SHP77 (cell line): Measurements from ENCODE around the gene DOK1.

Source experiments
- DNase-seq, 2 experiments: peaks; one replicate each; lab custom pipeline; 2025; lab: John Stamatoyannopoulos, UW

DOK1 gene

DNA sequence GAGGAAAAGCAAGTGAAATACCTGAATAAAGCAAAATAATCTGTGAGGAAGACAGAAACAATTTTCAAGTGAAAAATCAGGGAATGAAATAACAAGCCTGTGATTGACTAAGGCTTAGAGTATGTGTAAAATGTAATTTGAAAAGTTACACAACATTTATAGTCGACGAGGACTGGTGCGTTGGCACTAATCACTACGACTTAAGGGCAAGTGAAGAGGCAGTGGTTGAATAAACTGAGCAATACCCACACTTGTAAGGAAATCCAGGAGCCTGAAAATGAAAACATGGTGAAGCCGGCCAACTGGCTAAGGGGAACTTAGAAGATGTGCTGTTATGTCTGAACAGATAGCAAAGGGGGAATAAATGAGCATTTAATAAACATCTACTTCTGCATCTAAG lies 13.4 kb downstream of the DOK1 start:
- DNase-seq = no peak

GRCh38 chr2:74569686-74570085 lies 15.2 kb downstream of the DOK1 start:
- no peak for DNase-seq

- DNase-seq = no peak
These were observed 16.5 kb downstream of the DOK1 start for GRCh38 chr2:74571058-74571457.

DNA sequence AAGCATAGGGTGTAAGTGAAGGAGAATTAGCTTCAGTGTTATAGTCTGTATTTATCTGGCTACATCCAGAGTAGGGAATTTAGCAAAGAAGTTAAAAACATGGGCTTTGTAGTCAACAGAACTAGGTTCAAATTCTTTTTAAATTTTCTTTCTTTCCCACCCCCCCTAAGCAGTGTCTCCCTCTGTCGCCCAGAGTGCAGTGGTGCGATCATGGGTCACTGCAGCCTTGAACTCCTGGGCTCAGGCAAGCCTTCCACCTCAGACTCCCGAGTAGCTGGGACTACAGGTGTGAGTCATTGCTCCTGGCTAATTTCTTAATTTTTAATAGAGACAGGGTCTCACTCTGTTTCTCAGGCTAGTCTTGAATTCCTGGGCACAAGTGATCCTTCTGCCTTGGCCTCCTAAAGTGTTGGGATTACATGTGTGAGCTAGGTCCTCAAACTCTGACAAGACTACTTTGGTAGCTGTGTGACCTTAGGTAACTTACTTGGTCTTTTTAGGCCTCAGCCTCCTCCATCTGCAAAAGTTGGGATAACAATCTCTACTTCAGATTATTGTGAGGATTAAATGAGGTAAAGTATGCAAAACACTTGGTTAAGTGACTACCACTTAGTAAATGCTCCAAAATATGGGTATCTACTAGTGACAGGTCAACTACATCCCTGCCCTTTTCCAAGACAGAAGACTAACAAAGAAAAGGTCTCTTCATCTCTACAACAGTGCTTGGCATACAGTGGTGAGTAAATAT lies 17.8 kb downstream of the DOK1 start:
- DNase-seq = no peak

GRCh38 chr2:74573747-74574562 lies 19.4 kb downstream of the DOK1 start:
- DNase-seq = peak; percentile 4 to 21

DNA sequence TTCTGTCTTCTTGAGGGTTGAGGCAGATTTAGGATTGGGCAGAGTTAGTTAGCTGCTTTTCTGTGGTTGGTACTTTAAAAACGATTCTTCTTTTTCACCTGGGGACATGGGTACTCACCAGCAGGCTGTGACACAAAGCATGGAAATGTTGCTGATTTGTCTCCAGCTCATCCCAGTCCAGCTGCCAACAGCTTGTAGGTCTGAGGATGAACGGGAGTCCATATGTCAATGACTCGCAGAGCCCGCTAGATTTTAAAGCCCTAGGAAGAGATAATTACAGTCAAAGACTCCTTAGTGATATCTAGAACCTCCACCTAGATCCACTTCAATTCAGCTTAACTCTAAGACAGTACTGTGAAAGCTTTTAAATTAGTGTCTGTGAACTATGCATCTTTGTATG lies 20.8 kb downstream of the DOK1 start:
- no peak for DNase-seq

DNA sequence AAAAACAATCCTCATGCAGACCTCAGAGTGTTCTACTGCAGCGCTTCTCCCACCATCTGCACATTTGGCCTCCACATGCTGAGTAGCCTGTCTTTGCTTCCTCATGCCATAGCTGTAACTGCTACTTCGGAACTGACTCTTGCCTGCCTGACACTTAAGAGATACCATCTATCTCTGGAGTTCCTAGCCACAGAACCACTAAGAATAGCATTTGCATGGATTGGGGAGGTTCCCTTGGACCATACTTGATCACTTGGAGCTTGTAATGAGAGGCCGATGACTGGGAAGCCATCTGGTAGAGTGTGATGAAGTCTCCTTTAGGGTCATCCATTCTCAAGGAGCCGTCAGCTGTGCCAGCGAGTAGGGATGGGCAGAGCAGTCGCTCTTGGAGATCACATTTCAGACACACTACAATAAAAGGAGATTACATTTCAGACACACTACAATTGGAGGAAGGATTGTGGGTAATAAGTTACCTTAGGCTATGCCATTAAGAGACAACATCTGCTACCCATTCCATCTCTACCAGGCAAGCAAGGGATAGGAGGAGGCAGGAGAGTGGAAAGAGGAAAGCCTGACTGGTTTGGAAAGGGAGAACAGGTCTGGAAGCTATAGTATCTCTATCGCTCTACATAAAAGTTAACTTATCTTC lies 21.8 kb downstream of the DOK1 start:
- DNase-seq = no peak

- no peak for DNase-seq
These were observed 22.3 kb downstream of the DOK1 start for GRCh38 chr2:74576863-74577229.

GRCh38 chr2:74577448-74577847 lies 22.9 kb downstream of the DOK1 start:
- peak in 1 of 2 experiments; percentile 27 for DNase-seq

DNA sequence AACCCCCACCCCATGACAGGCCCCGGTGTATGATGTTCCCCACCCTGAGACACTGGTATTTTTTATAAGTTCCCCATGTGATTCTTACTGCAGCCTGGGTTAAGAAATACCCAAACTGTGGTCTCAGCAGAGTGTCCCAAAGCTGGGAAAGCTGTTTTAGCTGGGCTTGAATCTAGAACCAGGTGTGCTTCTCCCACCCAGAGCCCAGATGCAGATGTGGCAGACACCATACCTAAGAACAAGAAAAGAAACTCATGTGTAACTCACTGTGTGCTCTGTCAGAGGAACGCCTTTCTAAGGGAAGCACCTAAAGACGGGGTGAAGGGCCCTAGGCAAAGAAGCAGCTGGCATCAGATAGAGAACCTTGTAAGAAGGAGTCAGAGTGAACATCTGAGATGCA lies 23.9 kb downstream of the DOK1 start:
- no peak for DNase-seq

- no peak for DNase-seq
These were observed 26.9 kb downstream of the DOK1 start for GRCh38 chr2:74581463-74581862.

DNA sequence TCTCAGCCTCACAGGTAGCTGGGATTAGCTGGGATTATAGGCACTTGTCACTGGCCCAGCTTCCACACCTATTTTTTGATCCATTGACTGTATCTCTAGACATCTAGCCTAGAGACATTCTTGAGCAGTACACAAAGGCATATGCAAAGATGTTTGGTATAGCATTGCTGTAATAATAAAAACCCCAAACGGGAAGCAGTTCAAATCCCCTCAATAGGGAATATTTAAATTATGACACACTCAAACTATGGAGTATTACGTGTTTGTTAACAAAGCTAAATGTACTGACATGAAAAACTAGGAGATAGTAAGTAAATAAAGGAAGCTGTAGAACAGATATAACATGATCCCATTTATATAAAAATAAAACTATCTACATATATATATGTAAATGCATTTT lies 27.7 kb downstream of the DOK1 start:
- no peak for DNase-seq

DNA sequence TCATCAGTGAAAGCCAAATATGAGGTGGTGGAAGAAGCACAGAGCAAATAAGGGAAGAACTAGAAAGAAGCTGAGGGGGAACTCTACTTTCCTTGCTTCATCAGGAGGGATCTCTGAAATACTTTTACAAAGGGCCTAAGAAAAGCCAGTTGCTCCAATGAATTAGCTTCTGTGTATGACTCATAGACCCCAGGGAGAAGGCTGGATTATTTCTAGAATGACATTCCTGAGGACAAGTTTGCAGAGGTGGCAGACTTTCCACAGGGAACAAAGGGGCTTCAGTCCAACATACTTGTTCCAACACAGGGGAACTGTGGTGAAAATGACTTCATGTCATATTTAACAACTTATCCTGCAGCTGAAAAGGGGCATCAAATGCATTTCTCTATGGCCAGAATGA lies 29.0 kb downstream of the DOK1 start:
- no peak for DNase-seq

DNA sequence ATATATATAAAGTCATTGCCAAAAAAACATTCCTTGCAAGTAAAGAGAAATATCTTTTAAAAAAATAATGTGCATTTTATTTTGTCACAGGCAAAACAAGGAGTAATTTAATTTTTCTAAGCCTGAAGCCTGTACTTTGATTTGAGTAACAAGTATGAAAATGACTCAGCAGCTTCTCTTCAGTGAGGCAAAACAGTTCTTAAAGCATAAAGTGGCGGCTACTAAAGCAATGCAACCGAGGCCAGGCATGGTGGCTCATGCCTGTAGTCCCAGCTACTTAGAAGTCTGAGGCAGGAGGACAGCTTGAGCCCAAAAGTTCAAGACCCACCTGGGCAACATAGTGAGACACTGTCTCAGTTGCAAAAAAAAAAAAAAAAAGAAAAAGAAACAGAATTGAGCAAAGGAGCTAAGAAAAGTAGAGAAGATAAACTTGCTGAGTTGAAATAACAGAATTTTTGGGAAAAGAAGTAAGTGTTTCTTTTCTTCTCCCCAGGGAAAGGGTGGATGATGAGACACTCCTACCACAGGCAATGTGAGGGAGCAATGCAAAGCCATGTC lies 29.6 kb downstream of the DOK1 start:
- no peak for DNase-seq

DNA sequence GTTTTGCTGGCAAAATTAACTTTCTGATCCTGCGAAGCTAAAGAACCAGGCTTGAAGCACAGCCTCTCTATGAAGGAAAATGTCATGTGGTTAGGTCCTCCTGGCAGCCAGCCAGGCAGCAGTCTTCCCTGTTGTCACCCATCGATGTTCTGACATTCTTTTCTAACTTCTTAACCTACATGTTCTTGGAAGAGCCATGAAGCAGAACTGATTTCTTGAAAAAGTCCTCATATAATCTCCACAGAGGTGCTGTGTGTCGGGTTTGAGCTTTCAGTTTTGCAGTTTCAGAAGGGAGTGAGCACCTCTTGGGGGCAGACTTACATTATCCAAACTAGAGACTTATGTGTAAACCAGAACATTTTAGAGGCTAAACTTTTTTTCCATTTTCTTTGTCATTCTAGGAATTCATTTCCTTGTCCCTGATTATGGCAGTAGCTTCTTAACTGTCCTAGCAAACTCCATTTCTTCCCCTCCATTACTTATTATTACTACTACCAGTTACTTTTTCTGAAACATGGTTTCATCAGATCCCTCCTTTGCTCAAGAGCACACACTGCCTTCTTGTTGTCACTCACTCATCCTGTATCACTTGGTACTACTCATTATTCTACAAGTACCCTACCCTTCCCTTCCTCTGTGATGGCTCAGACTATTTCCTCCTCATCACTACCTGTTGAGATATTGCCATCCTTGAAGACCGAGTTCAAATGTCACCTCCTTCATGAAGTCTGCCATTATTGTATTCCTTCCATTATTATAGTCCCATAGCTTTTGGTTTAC lies 31.1 kb downstream of the DOK1 start:
- DNase-seq = no peak

DNA sequence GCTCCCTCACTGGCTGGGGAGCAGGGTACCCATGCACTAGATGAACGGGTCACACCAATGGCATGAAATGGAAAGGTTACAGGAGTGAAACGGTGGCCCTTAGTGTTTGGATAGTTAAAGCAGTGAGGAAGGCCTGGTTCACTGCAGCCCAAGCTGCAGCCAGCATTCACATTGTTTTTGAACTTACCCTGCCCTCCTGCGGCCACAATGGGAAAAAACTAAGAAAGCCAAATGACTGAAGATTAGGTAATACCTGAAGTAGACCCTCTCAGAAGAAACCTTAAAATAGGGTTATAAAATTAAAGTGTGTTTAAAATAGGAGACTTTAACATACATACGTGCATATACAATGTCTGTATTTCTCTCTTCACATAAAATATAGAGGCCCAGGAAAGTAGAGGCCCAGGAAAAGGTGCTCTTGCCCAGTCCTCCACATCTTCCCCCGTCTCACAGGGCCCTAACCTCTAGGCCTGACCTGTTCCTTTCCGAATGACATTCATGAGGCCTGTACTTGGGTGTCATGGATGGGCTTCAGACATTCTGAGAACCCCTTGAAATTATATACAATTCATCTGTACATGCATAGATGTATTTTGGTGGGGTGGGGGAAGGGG lies 33.3 kb downstream of the DOK1 start:
- peak; percentile 73 to 80 for DNase-seq

- no peak for DNase-seq
These were observed 34.1 kb downstream of the DOK1 start for GRCh38 chr2:74588664-74589063.

DNA sequence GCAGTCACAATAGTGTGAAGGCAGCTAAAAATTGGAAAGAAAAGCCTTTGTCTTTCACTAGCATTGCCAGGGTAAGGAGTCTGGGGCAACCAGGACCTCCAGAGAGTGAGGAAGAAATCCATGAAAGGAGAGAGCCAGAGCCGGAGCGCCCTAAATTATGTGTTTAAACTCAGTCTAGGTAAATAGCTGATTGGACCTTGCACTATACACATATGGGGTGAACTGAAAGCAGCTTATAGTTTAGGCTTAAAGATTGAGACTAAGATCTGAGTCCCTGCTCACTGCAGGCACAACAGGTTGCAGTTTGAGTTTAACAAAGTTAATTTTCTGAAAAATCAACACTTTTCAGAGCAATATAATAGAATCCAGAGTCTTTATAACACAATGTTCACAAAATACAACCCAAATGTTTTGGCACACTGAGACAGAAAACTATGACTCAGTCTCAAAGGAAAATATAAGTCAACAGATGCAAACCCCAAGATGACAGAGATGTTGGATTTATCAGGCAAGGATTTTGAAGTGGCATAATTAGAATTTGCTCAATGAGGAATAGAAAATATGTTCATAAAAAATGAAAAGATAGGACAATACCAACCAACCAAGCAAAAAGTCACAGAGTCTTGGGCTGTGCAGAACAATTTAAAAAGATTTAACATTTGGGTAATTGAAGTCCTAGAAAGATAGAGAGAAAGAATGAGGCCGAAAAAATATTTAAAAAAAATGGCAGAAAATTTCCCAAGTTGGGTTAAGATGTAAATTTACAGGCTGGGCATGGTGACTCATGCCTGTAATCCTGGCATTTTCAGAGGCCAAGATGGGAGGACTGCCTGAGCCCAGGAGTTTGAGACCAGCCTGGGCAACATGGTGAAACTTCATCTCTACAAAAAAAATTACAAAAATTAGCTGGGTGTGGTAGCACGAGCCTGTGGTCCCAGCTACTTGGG lies 39.6 kb downstream of the DOK1 start:
- no peak for DNase-seq

DNA sequence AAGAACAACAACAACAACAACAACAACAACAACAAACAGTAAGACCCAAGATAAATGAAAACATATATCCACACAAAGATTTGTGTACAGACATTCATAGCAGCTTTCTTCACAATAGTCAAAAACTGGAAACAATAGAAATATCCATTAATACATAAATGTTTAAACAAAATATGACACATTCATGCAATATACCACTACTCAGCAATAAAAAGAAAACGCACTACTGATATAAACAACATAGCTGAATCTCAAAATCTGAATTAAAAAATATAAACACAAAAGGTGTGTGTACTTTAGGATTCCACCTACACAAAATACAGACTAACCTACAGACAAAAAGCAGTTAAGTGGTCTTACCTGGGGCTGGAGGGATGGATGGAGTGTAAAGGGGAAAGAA lies 42.1 kb downstream of the DOK1 start:
- no peak for DNase-seq

DNA sequence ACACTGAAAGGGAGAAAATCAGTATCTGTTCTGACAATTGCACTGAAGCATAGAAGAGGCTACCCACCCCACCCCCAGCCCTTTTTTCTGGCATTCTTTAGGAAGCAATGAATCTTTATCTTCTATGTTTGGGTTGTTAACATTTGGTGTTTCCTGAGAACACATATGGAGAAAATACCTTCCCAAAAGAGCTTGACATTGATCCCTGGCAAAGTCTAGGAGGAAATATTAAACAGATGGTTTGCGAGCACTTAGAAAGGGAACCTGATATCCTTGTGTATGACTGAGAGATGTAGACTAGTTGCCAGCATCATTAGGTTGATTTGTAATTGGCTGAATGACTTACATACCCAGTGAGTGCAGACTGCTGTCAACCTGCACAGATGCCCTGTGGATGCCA lies 42.9 kb downstream of the DOK1 start:
- no peak for DNase-seq
